ENCODE data around the gene KISS1R.
A peak's percentile ranks its signal among the peaks of the same experiment; 100 is the strongest.

KISS1R gene

GRCh38 chr19:900302-901111 lies 16.6 kb upstream of the KISS1R start:
- no peak for DNase-seq

- no peak for DNase-seq
These were observed 15.7 kb upstream of the KISS1R start for GRCh38 chr19:901216-902092.

- DNase-seq: no peak
These were observed 15.1 kb upstream of the KISS1R start for GRCh38 chr19:902093-902370.

GRCh38 chr19:902446-903226 lies 14.5 kb upstream of the KISS1R start:
- no peak for DNase-seq

GRCh38 chr19:903266-903797 lies 13.8 kb upstream of the KISS1R start:
- DNase-seq: no peak

GRCh38 chr19:904545-904944 lies 12.6 kb upstream of the KISS1R start:
- DNase-seq: no peak

GRCh38 chr19:906480-906879 lies 10.7 kb upstream of the KISS1R start:
- DNase-seq: no peak

- DNase-seq: no peak
These were observed 9.8 kb upstream of the KISS1R start for GRCh38 chr19:907183-907853.

GRCh38 chr19:911197-912033 lies 5.7 kb upstream of the KISS1R start:
- no peak for DNase-seq

- DNase-seq: no peak
These were observed 4.7 kb upstream of the KISS1R start for GRCh38 chr19:912181-913079.

- DNase-seq: peak; percentile 34
These were observed 3.9 kb upstream of the KISS1R start, which contains the start of gene R3HDM4 for GRCh38 chr19:913080-913748. R3HDM4 (minus strand) TSS chr19:913219; CDS start chr19:913157, 62 bp downstream.

GRCh38 chr19:916645-917322 lies 349 bp upstream of the KISS1R start:
- DNase-seq: no peak

GRCh38 chr19:918152-918437 lies 962 bp downstream of the KISS1R start:
- no peak for DNase-seq

GRCh38 chr19:918481-919198 lies 1.5 kb downstream of the KISS1R start:
- DNase-seq: peak; percentile 28

GRCh38 chr19:919199-920050 lies 2.3 kb downstream of the KISS1R start:
- peak; percentile 75 for DNase-seq

GRCh38 chr19:920051-920864 lies 3.1 kb downstream of the KISS1R start:
- peak; percentile 80 for DNase-seq

GRCh38 chr19:924553-925086 lies 7.5 kb downstream of the KISS1R start:
- no peak for DNase-seq

Data from NCI-H1105 treated with DMSO at 0.1 percent for 48 hours (cell line).